ENCODE measurements around the gene PAFAH1B2. TPM values are rescaled to one million over a fixed set of nuclear protein-coding genes. Genes with fewer than 3 reads are reported as not detected.

Gene PAFAH1B2
- total and polyA plus RNA-seq, 10 of the 15 experiments (the other 5 are each of a cell fraction or from before 2014, with no cell fraction given): 17.6 to 64.8 (median 47.6) TPM

- SMC1A ChIA-PET (ENCODE audit: uncharacterized antibody, unreplicated experiment): no interaction called here
- 92% methylated on average over 17 of the region's 17 CpGs for WGBS (ENCODE audit: insufficient coverage, insufficient replicate concordance, low lambda C conversion rate, missing lambda C conversion rate)
- POLR2A ChIA-PET: no interaction called here
- Histone ChIP-seq H3K27me3 (replicated peaks in 1 of 2; ENCODE audit: control insufficient read depth in 2 of 2, insufficient read depth in 2 of 2, low read length in 1 of 2) (no peaks in the 10 kb centered on the region), H4K20me1 (ENCODE audit: control insufficient read depth, insufficient read depth) (no peaks in the 10 kb centered on the region), H3K4me1 (ENCODE audit: control insufficient read depth, insufficient read depth, low read length) (peaks cover 19% of the 10 kb centered on the region), H3K4me2 (ENCODE audit: control insufficient read depth, insufficient read depth) (no peak overlapping the region), H3K4me3 (no peak overlapping the region), H3K79me2 (ENCODE audit: control insufficient read depth, insufficient read depth, low read length) (no peaks in the 10 kb centered on the region), H3K27ac (ENCODE audit: control insufficient read depth, insufficient read depth) (no peak overlapping the region), H3K36me3 (ENCODE audit: control insufficient read depth in 2 of 2, insufficient read depth in 2 of 2, low read length in 1 of 2) (peaks cover 3 to 8% of the 10 kb centered on the region in 2 experiments; a peak in 3 of 4 replicates), H2AFZ (ENCODE audit: control insufficient read depth, low read depth, low read length) (no peak overlapping the region), H3K9ac (ENCODE audit: control insufficient read depth, insufficient read depth, low read length) (no peak overlapping the region), H3K9me3 (replicated peaks; ENCODE audit: control insufficient read depth, insufficient read depth, low read length) (no peaks in the 10 kb centered on the region)
- no peak for FAIRE-seq
- ATAC-seq: no peak
- BruUV-seq (replicated peaks): no TSS peak
- RAD21 ChIA-PET (ENCODE audit: unreplicated experiment): no interaction called here
- no peak for DNase-seq (ENCODE audit: low read depth, low spot score)
- in situ Hi-C loops (cut with MboI) (no loop called here), intact Hi-C loops (cut with micrococcal nuclease; ENCODE audit: unreplicated experiment) (no loop called here)
- TF ChIP-seq CREM (IDR thresholded peaks at IDR 0.05; ENCODE audit: low read depth): no peak
- no peak for TF ChIP-seq SRF (IDR thresholded peaks at IDR 0.05; ENCODE audit: low read depth in 2 of 2, low read length in 2 of 2)
- TF ChIP-seq BMI1 (IDR thresholded peaks at IDR 0.05; ENCODE audit: borderline replicate concordance): no peak
- no peak for TF ChIP-seq RB1 (IDR thresholded peaks at IDR 0.05; ENCODE audit: borderline replicate concordance)
- no peak for TF ChIP-seq NR2F1 (conservative IDR thresholded peaks at IDR 0.05)
- no peak for TF ChIP-seq MEF2A (IDR thresholded peaks at IDR 0.05; ENCODE audit: insufficient read depth, low read depth, low read length)
- TF ChIP-seq POLR2AphosphoS2 (IDR thresholded peaks at IDR 0.05; ENCODE audit: low read depth, low read length): 0 out of 2 replicates have a peak, but pooled peaks have one; percentile 7
- TF ChIP-seq POLR2A (IDR thresholded peaks at IDR 0.05; ENCODE audit: low read depth, low read length): peak; percentile 40; the same call in 1 of the 2 replicates
- no peak for TF ChIP-seq ZSCAN29 (IDR thresholded peaks at IDR 0.05)
- CTCF ChIA-PET: no interaction called here
These were observed 48.4 kb downstream of the PAFAH1B2 start for GRCh38 chr11:117192401-117192875.
